GM23338 (cell line): ENCODE results near the gene SERTAD3. TPM values are rescaled to one million over a fixed set of nuclear protein-coding genes. Genes with fewer than 3 reads are reported as not detected.
"Not testable (repeated sequence)": the region's sequence is repeated elsewhere in the genome, so short reads cannot be mapped to it uniquely, and the experiment has no call there.

Experiments
- ATAC-seq: fragments of 200-7000 bp; cut with Tn5 transposase; 3 replicates; pipeline ENCODE4 v1.9.1; 2020
- DNase-seq: peaks from one replicate; pipeline ENCODE4 v3.0.0-alpha.2; 2015; ENCODE audit warnings: low spot score
- H2AFZ ChIP-seq: fragments of 200-600 bp; sonication (generic); 2 replicates; pipeline ENCODE4 v1.8.0; 2016; ENCODE audit warnings: antibody characterized with exemption, mild to moderate bottlenecking, moderate library complexity
- H3F3A ChIP-seq: fragments of 200-600 bp; sonication (generic); replicated peaks from 2 replicates; pipeline ENCODE4 v1.8.0; 2017; ENCODE audit warnings: antibody characterized with exemption, mixed run types, low read depth
- H3K27ac ChIP-seq: fragments of 200-600 bp; sonication (generic); 2 replicates; pipeline ENCODE4 v1.6.1; 2016; ENCODE audit warnings: low read depth
- H3K27me3 ChIP-seq: fragments of 200-600 bp; sonication (generic); 2 replicates; pipeline ENCODE4 v1.8.0; 2016; ENCODE audit warnings: mild to moderate bottlenecking, mixed run types, moderate library complexity; ENCODE audit not compliant: insufficient read depth
- H3K36me3 ChIP-seq: fragments of 200-600 bp; sonication (generic); 2 replicates; pipeline ENCODE4 v1.8.0; 2016; ENCODE audit warnings: mild to moderate bottlenecking; ENCODE audit not compliant: insufficient read depth
- H3K4me1 ChIP-seq: fragments of 200-600 bp; sonication (generic); 2 replicates; pipeline ENCODE4 v1.8.0; 2016; ENCODE audit warnings: mild to moderate bottlenecking, moderate library complexity; ENCODE audit not compliant: insufficient read depth
- H3K4me2 ChIP-seq: fragments of 200-600 bp; sonication (generic); 2 replicates; pipeline ENCODE4 v1.7.1; 2017; ENCODE audit warnings: mixed run types
- H3K4me3 ChIP-seq: fragments of 200-600 bp; sonication (generic); 2 replicates; pipeline ENCODE4 v1.6.1; 2016; ENCODE audit warnings: mixed run types
- H3K79me2 ChIP-seq: fragments of 200-600 bp; sonication (generic); replicated peaks from 2 replicates; pipeline ENCODE4 v1.8.0; 2017; ENCODE audit warnings: mild to moderate bottlenecking; ENCODE audit not compliant: insufficient read depth
- H3K9me2 ChIP-seq: fragments of 200-600 bp; sonication (generic); 2 replicates; pipeline ENCODE4 v1.8.0; 2017; ENCODE audit not compliant: insufficient read depth
- H4K20me1 ChIP-seq: fragments of 200-600 bp; sonication (generic); replicated peaks from 2 replicates; pipeline ENCODE4 v1.8.0; 2017; ENCODE audit warnings: mild to moderate bottlenecking; ENCODE audit not compliant: insufficient read depth
- H3K27ac Mint-ChIP-seq: 2 replicates; pipeline ENCODE4 v1.8.0; 2020; ENCODE audit warnings: inconsistent platforms, mild to moderate bottlenecking, moderate library complexity, mixed read lengths
- H3K27me3 Mint-ChIP-seq: 3 replicates; pipeline ENCODE4 v1.8.0; 2022; ENCODE audit warnings: low read depth, mild to moderate bottlenecking, moderate library complexity, mixed read lengths, inconsistent platforms; ENCODE audit not compliant: insufficient read depth, poor library complexity
- H3K36me3 Mint-ChIP-seq: 3 replicates; pipeline ENCODE4 v1.8.0; 2021; ENCODE audit warnings: low read depth, mild to moderate bottlenecking, inconsistent platforms, moderate library complexity, mixed read lengths
- H3K4me1 Mint-ChIP-seq: 3 replicates; pipeline ENCODE4 v1.8.0; 2020; ENCODE audit warnings: mild to moderate bottlenecking, inconsistent platforms, mixed read lengths
- H3K4me3 Mint-ChIP-seq: 3 replicates; pipeline ENCODE4 v1.8.0; 2021; ENCODE audit warnings: moderate library complexity, mild to moderate bottlenecking, inconsistent platforms, mixed read lengths
- H3K9me3 Mint-ChIP-seq: 3 replicates; pipeline ENCODE4 v1.8.0; 2020; ENCODE audit warnings: moderate library complexity, mild to moderate bottlenecking, inconsistent platforms, mixed read lengths
- CREB1 ChIP-seq: fragments of 250-450 bp; sonication (Bioruptor Pico); IDR thresholded peaks from 2 replicates; pipeline ENCODE4 v1.5.0; 2020; ENCODE audit warnings: low read depth, mild to moderate bottlenecking, moderate library complexity
- EZH2 ChIP-seq: fragments of 200-600 bp; sonication (generic); IDR thresholded peaks from one replicate; pipeline ENCODE4 v1.8.0; 2017; ENCODE audit warnings: antibody characterized with exemption, mild to moderate bottlenecking, low read depth; ENCODE audit not compliant: unreplicated experiment
- EZH2phosphoT487 ChIP-seq: fragments of 200-600 bp; sonication (generic); IDR thresholded peaks from one replicate; pipeline ENCODE4 v1.8.1; 2018; ENCODE audit warnings: antibody characterized with exemption; ENCODE audit not compliant: unreplicated experiment
- JUNB ChIP-seq: IDR thresholded peaks from one replicate; pipeline ENCODE4 v1.6.1; 2016; ENCODE audit warnings: antibody characterized with exemption; ENCODE audit not compliant: unreplicated experiment
- POLR2AphosphoS5 ChIP-seq: IDR thresholded peaks from 2 replicates; pipeline ENCODE4 v1.6.1; 2016; ENCODE audit warnings: antibody characterized with exemption, low read depth
- STAT1 ChIP-seq: IDR thresholded peaks from one replicate; pipeline ENCODE4 v1.6.1; 2016; ENCODE audit warnings: antibody characterized with exemption; ENCODE audit not compliant: unreplicated experiment
- polyA plus RNA-seq: library from polyadenylated mRNA; unstranded; fragments of >200 nt; fragmentation: Nextera tagmentation; extraction: Ambion mirVana; gene quantifications from 2 replicates; pipeline ENCODE4 v1.2.1, GENCODE V29; 2016
- total RNA-seq: library from RNA; depleted of rRNA; stranded (reverse); fragments of >200 nt; shearing (Covaris generic); gene quantifications from 2 replicates; pipeline ENCODE4 v1.2.3, GENCODE V29; 2014
- TF ChIP-seq, protein P1 (sequence below): IDR thresholded peaks from 2 replicates; pipeline ENCODE4 v1.6.1; 2016; ENCODE audit warnings: antibody characterized with exemption
- TF ChIP-seq, protein P2 (sequence below), 2 experiments: fragments of 200-600 bp in 1 of 2; sonication (generic) in 1 of 2; conservative IDR thresholded peaks; 2 replicates each; pipeline versions ENCODE4 v1.5.1 to v1.6.1; 2016 to 2017; ENCODE audit warnings: antibody characterized with exemption in 2 of 2, low read depth in 2 of 2, mild to moderate bottlenecking in 2 of 2, moderate library complexity in 1 of 2
- TF ChIP-seq, protein P3 (sequence below): IDR thresholded peaks from one replicate; pipeline ENCODE4 v1.6.1; 2018; ENCODE audit warnings: antibody characterized with exemption; ENCODE audit not compliant: unreplicated experiment

Gene SERTAD3
- total and polyA plus RNA-seq, 2 experiments from 2014 or later = 15.4 to 24.1 TPM

DNA sequence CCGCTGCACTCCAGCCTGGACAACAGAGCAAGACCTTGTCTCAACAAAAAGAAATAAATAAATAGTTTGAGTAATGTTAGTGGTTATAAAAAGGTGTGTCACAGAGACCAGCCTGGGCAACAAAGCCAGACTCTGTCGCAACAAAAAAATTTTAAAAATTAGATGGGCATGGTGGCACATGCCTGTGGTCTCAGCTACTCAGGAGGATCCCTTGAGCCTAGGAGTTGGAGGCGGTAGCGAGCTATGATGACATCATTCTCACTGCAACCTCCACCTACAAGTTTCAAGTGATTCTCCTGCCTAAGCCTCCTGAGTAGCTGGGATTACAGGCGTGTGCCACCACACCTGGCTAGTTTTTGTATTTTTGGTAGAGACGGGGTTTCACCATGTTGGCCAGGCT, 9.8 kb upstream of the SERTAD3 start:
- H3K27me3 ChIP-seq, ATAC-seq, H3K9me2 ChIP-seq, H3K36me3 ChIP-seq, H2AFZ ChIP-seq, H3K9me3 Mint-ChIP-seq, H3K27ac ChIP-seq, H3K4me1 ChIP-seq, H3K27me3 Mint-ChIP-seq, H3K27ac Mint-ChIP-seq, H3K4me1 Mint-ChIP-seq, H3K4me3 ChIP-seq, H3K79me2 ChIP-seq, H3K4me3 Mint-ChIP-seq, H3K36me3 Mint-ChIP-seq, DNase-seq, H4K20me1 ChIP-seq, H3K4me2 ChIP-seq, H3F3A ChIP-seq: not testable (repeated sequence)

DNA sequence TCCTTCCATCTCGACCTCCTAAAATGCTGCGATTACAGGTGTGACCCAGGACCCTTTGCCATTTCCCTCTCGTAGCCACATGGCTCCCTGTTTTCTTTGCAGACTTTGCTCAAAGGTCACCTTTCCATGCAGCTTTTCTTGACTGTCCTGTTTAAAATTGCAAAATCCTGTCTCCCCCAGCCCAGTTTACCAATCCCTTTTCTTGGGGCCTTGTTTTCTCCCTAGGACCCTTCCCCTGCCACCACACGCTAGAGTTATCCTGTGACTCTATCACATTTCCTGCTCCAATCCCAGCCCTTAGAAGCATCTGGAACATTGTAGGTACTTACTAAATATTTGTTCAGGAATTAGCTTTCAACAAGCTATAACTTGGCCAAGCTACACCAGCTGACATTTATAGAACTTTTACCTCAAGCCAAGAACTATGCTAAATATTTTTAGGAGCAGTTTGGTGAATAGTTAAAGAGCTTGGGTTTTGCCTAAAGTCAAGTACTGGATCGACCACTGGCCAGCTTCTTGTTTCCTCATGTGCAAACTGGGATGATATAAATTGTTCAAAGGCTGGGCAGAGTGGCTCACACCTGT, 9.1 kb upstream of the SERTAD3 start:
- no peak overlapping the region for H3K27ac ChIP-seq
- H3K4me3 ChIP-seq = no peak overlapping the region
- TF ChIP-seq STAT1 (no peak), EZH2phosphoT487 (no peak), JUNB (no peak), POLR2AphosphoS5 (no peak), EZH2 (no peak), CREB1 (CRISPR knock-in tag) (no peak)
- TF ChIP-seq, protein P1, sequence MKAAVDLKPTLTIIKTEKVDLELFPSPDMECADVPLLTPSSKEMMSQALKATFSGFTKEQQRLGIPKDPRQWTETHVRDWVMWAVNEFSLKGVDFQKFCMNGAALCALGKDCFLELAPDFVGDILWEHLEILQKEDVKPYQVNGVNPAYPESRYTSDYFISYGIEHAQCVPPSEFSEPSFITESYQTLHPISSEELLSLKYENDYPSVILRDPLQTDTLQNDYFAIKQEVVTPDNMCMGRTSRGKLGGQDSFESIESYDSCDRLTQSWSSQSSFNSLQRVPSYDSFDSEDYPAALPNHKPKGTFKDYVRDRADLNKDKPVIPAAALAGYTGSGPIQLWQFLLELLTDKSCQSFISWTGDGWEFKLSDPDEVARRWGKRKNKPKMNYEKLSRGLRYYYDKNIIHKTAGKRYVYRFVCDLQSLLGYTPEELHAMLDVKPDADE = no peak
- TF ChIP-seq, protein P2, sequence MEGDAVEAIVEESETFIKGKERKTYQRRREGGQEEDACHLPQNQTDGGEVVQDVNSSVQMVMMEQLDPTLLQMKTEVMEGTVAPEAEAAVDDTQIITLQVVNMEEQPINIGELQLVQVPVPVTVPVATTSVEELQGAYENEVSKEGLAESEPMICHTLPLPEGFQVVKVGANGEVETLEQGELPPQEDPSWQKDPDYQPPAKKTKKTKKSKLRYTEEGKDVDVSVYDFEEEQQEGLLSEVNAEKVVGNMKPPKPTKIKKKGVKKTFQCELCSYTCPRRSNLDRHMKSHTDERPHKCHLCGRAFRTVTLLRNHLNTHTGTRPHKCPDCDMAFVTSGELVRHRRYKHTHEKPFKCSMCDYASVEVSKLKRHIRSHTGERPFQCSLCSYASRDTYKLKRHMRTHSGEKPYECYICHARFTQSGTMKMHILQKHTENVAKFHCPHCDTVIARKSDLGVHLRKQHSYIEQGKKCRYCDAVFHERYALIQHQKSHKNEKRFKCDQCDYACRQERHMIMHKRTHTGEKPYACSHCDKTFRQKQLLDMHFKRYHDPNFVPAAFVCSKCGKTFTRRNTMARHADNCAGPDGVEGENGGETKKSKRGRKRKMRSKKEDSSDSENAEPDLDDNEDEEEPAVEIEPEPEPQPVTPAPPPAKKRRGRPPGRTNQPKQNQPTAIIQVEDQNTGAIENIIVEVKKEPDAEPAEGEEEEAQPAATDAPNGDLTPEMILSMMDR (conservative IDR thresholded peaks at IDR 0.05; ENCODE audit: low read depth in 2 of 2) = no peak
- TF ChIP-seq, protein P3, sequence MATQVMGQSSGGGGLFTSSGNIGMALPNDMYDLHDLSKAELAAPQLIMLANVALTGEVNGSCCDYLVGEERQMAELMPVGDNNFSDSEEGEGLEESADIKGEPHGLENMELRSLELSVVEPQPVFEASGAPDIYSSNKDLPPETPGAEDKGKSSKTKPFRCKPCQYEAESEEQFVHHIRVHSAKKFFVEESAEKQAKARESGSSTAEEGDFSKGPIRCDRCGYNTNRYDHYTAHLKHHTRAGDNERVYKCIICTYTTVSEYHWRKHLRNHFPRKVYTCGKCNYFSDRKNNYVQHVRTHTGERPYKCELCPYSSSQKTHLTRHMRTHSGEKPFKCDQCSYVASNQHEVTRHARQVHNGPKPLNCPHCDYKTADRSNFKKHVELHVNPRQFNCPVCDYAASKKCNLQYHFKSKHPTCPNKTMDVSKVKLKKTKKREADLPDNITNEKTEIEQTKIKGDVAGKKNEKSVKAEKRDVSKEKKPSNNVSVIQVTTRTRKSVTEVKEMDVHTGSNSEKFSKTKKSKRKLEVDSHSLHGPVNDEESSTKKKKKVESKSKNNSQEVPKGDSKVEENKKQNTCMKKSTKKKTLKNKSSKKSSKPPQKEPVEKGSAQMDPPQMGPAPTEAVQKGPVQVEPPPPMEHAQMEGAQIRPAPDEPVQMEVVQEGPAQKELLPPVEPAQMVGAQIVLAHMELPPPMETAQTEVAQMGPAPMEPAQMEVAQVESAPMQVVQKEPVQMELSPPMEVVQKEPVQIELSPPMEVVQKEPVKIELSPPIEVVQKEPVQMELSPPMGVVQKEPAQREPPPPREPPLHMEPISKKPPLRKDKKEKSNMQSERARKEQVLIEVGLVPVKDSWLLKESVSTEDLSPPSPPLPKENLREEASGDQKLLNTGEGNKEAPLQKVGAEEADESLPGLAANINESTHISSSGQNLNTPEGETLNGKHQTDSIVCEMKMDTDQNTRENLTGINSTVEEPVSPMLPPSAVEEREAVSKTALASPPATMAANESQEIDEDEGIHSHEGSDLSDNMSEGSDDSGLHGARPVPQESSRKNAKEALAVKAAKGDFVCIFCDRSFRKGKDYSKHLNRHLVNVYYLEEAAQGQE = no peak
- Mint-ChIP-seq H3K27ac (0 out of 2 replicates have a peak overlapping the region, but pooled peaks have one; percentile 8), H3K9me3 (no peaks in the 10 kb centered on the region), H3K4me1 (peaks cover 10% of the 10 kb centered on the region), H3K4me3 (no peak overlapping the region; the same call in 2 of the 3 replicates), H3K36me3 (no peaks in the 10 kb centered on the region; the same call in 2 of the 3 replicates), H3K27me3 (peaks cover 6% of the 10 kb centered on the region)
- H3K4me2 ChIP-seq = no peak overlapping the region
- no peaks in the 10 kb centered on the region for H4K20me1 ChIP-seq
- H3K79me2 ChIP-seq = no peaks in the 10 kb centered on the region
- peaks cover 5% of the 10 kb centered on the region; the same call in 1 of the 2 replicates for H3K4me1 ChIP-seq
- DNase-seq (no peak), ATAC-seq (no peak)
- no peaks in the 10 kb centered on the region for H3F3A ChIP-seq
- no peaks in the 10 kb centered on the region for H3K36me3 ChIP-seq
- no peaks in the 10 kb centered on the region for H3K9me2 ChIP-seq
- no peaks in the 10 kb centered on the region for H3K27me3 ChIP-seq
- H2AFZ ChIP-seq = no peak overlapping the region
